Left lung (tissue), 10 donors: Measurements from ENCODE around the gene KCNK10. TPM values are rescaled to one million over a fixed set of nuclear protein-coding genes. Genes with fewer than 3 reads are reported as not detected.

Experiments used
- ATAC-seq: fragments of 200-7000 bp; cut with Tn5 transposase; one replicate; pipeline ENCODE4 v1.9.1; 2020; ENCODE audit warnings: moderate library complexity
- DNase-seq, 4 donors: peaks; one replicate each; pipeline ENCODE4 v3.0.0-alpha.2; 2013 to 2020
- H3K27ac ChIP-seq, 2 donors: fragments of 200-600 bp; sonication (generic) in 1 of 2; one replicate each; pipeline versions ENCODE4 v1.5.0 to v1.8.0; 2020 to 2021
- H3K27me3 ChIP-seq, 2 donors: fragments of 200-600 bp; sonication (generic) in 1 of 2; one replicate each; pipeline versions ENCODE4 v1.5.0 to v1.8.0; 2020 to 2021
- H3K36me3 ChIP-seq, 2 donors: fragments of 200-600 bp; sonication (generic) in 1 of 2; one replicate each; pipeline versions ENCODE4 v1.5.0 to v1.8.0; 2020 to 2021
- H3K4me1 ChIP-seq, 2 donors: fragments of 200-600 bp; one replicate each; pipeline ENCODE4 v1.8.0; 2021
- H3K4me3 ChIP-seq, 2 donors: fragments of 200-600 bp; sonication (generic) in 1 of 2; one replicate each; pipeline versions ENCODE4 v1.5.0 to v1.8.0; 2020 to 2021; ENCODE audit warnings: mild to moderate bottlenecking in 1 of 2
- H3K9me3 ChIP-seq, 2 donors: fragments of 200-600 bp; sonication (generic) in 1 of 2; one replicate each; pipeline versions ENCODE4 v1.5.0 to v1.8.0; 2020 to 2021
- CTCF ChIP-seq, 2 donors: fragments of 200-600 bp; sonication (generic) in 1 of 2; IDR thresholded peaks; one replicate each; pipeline versions ENCODE4 v1.5.0 to v1.8.0; 2021; ENCODE audit warnings: antibody characterized with exemption in 2 of 2
- intact Hi-C, 2 donors: fragments of 100-400 bp; cut with DNase I; formaldehyde crosslinking; loops; one replicate each; pipeline versions ENCODE4 v1.11.2 to v1.14.2; 2022
- polyA plus RNA-seq, 6 donors: library from polyadenylated mRNA; unstranded; fragments of 120-200 nt; gene quantifications; one replicate each; pipeline ENCODE4 v1.2.1, GENCODE V29; 2013; ENCODE audit not compliant: insufficient read length in 6 of 6
- total RNA-seq, 2 donors: library from RNA; stranded (reverse); fragmentation: NEBNext Ultra II Directional; extraction: Animal tissue kit (Norgen Biotek cat#: 25700); gene quantifications; one replicate each; pipeline ENCODE4 v1.2.1, GENCODE V29; 2021
- donor health status: DM: no; HTN: yes; CAD: no.
- donor health status: DM: no; HTN: no; CAD: no.

The KCNK10 gene
- total and polyA plus RNA-seq, 8 donors, result 0.13 to 0.21 (median 0.16) TPM; not detected in 2

- DNase-seq (no peak), ATAC-seq (no peak)
- TF ChIP-seq CTCF (IDR thresholded peaks at IDR 0.05), result no peak
- intact Hi-C loops, result no loop called here
- H3K9me3 ChIP-seq, result no peaks in the 10 kb centered on the region
- no peaks in the 10 kb centered on the region for H3K27me3 ChIP-seq
- H3K36me3 ChIP-seq, result no peaks in the 10 kb centered on the region
- H3K27ac ChIP-seq, result no peak overlapping the region
- H3K4me1 ChIP-seq, result no peaks in the 10 kb centered on the region
- no peak overlapping the region for H3K4me3 ChIP-seq
Measured at GRCh38 chr14:88154926-88155325, 168.1 kb downstream of the KCNK10 start.

- Histone ChIP-seq H3K4me3 (no peak overlapping the region), H3K4me1 (no peaks in the 10 kb centered on the region), H3K27me3 (no peaks in the 10 kb centered on the region), H3K9me3 (no peaks in the 10 kb centered on the region), H3K27ac (no peak overlapping the region), H3K36me3 (no peaks in the 10 kb centered on the region)
- intact Hi-C loops, result no loop called here
- TF ChIP-seq CTCF (IDR thresholded peaks at IDR 0.05), result no peak
- DNase-seq (no peak), ATAC-seq (no peak)
Measured at GRCh38 chr14:88154321-88154720, 168.7 kb downstream of the KCNK10 start.

GRCh38 chr14:88146881-88147649 lies 176.0 kb downstream of the KCNK10 start:
- H3K27ac ChIP-seq, result no peak overlapping the region
- intact Hi-C loops, result no loop called here

GRCh38 chr14:88143810-88144209 lies 179.3 kb downstream of the KCNK10 start:
- intact Hi-C loops, result no loop called here

More at GRCh38 chr14:88146881-88147649, 176.0 kb downstream of the KCNK10 start:
- ATAC-seq (no peak), DNase-seq (no peak)
- no peak overlapping the region for H3K4me3 ChIP-seq
- no peaks in the 10 kb centered on the region for H3K27me3 ChIP-seq
- no peaks in the 10 kb centered on the region for H3K36me3 ChIP-seq
- TF ChIP-seq CTCF (IDR thresholded peaks at IDR 0.05), result no peak
- no peaks in the 10 kb centered on the region for H3K9me3 ChIP-seq
- H3K4me1 ChIP-seq, result peaks cover 0 to 4% of the 10 kb centered on the region in 2 donors

More at GRCh38 chr14:88143810-88144209, 179.3 kb downstream of the KCNK10 start:
- Histone ChIP-seq H3K4me1 (peaks cover 0 to 4% of the 10 kb centered on the region in 2 donors), H3K9me3 (no peaks in the 10 kb centered on the region), H3K36me3 (no peaks in the 10 kb centered on the region), H3K27ac (no peak overlapping the region), H3K4me3 (no peak overlapping the region), H3K27me3 (no peaks in the 10 kb centered on the region)
- no peak for TF ChIP-seq CTCF (IDR thresholded peaks at IDR 0.05)
- no peak for ATAC-seq
- DNase-seq, result no peak
